ENCODE measurements around the gene SIRT5.

DNA sequence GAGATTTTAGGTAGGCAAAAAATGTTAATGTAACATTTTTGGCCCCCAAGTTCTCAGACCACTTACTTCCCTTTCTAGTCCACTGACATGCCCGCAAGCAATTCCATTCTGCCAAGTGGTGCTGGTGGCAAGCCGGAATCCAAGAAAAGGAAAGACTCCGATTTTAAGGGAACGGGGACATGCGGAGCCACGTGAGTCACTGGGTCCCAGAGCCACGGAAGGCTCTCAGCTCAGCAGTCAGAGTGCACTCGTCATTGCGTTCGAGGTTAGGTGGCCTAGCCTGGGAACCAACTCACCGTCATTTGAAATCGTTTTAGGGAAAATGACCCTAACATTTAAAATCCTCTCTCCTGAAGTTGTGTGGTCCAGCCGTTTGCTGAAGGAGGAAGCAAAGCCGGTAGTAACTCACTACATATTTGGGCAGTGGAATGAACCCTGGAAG lies 711 bp upstream of the SIRT5 start:
- no peak for TF ChIP-seq CTCF (IDR thresholded peaks at IDR 0.05; ENCODE audit: insufficient read depth, low read length)
- TF ChIP-seq SPI1 (IDR thresholded peaks at IDR 0.05; ENCODE audit: borderline replicate concordance, low read depth): no peak
- TF ChIP-seq REST (IDR thresholded peaks at IDR 0.05; ENCODE audit: insufficient replicate concordance, low read depth): no peak

Data from HL-60 (cell line).